ENCODE measurements around the gene SGCE. TPM values are rescaled to one million over a fixed set of nuclear protein-coding genes. Genes with fewer than 3 reads are reported as not detected.

Gene SGCE
- total and polyA plus RNA-seq, 3 donors from 2014 or later = 71.3 to 146 (median 142) TPM

DNA sequence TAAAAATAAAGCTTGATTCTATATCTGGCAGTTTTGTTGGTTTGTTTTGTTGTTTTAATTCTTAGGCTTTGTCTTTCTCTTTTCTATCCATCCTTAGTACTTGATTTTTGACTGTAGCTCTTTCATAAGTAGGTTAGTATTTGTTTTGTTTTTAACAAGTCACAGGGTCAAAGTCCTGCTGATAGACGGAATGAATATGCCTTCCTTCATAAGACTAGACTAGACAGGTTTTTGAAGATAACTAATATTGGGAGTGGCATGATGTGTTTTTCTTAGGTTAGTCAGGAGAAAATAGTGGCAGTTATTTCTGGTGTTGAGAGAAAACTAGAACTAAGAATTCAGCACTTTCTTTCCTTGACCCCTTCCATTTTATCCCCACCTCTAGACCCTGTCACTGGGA is 96.0 kb downstream of the SGCE start:
- WGBS, 2 donors = 61 to 80% methylated on average over 1 of the region's 1 CpG
- no peak for DNase-seq
- intact Hi-C loops (cut with DNase I; ENCODE audit: low total_unique reads) = no loop called here

GRCh38 chr7:94557215-94557614 is 98.7 kb downstream of the SGCE start:
- Histone ChIP-seq H3K36me3 (ENCODE audit: low read depth, missing control alignments) (no peaks in the 10 kb centered on the region), H3K4me3 (no peak overlapping the region), H3K9me3 (no peaks in the 10 kb centered on the region), H3K27me3 (no peaks in the 10 kb centered on the region), H3K4me1 (peaks cover 8% of the 10 kb centered on the region), H3K27ac (no peak overlapping the region)
- DNase-seq = no peak
- intact Hi-C loops (cut with DNase I; ENCODE audit: low total_unique reads) = no loop called here
- TF ChIP-seq POLR2A (IDR thresholded peaks at IDR 0.05) = no peak
- TF ChIP-seq, protein P1, sequence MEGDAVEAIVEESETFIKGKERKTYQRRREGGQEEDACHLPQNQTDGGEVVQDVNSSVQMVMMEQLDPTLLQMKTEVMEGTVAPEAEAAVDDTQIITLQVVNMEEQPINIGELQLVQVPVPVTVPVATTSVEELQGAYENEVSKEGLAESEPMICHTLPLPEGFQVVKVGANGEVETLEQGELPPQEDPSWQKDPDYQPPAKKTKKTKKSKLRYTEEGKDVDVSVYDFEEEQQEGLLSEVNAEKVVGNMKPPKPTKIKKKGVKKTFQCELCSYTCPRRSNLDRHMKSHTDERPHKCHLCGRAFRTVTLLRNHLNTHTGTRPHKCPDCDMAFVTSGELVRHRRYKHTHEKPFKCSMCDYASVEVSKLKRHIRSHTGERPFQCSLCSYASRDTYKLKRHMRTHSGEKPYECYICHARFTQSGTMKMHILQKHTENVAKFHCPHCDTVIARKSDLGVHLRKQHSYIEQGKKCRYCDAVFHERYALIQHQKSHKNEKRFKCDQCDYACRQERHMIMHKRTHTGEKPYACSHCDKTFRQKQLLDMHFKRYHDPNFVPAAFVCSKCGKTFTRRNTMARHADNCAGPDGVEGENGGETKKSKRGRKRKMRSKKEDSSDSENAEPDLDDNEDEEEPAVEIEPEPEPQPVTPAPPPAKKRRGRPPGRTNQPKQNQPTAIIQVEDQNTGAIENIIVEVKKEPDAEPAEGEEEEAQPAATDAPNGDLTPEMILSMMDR (IDR thresholded peaks at IDR 0.05) = no peak

More for the DNA sequence above, 96.0 kb downstream of the SGCE start:
- H3K27me3 ChIP-seq = no peaks in the 10 kb centered on the region
- TF ChIP-seq POLR2A (IDR thresholded peaks at IDR 0.05) = no peak
- TF ChIP-seq, protein P1 (IDR thresholded peaks at IDR 0.05) = no peak
- H3K4me3 ChIP-seq = no peak overlapping the region
- no peaks in the 10 kb centered on the region for H3K36me3 ChIP-seq (ENCODE audit: low read depth, missing control alignments)
- peaks cover 9% of the 10 kb centered on the region for H3K4me1 ChIP-seq
- no peak overlapping the region for H3K27ac ChIP-seq
- no peaks in the 10 kb centered on the region for H3K9me3 ChIP-seq

GRCh38 chr7:94556028-94556427 is 99.9 kb downstream of the SGCE start:
- H3K36me3 ChIP-seq (ENCODE audit: low read depth, missing control alignments) = no peaks in the 10 kb centered on the region

GRCh38 chr7:94547126-94547525 is 108.8 kb downstream of the SGCE start:
- DNase-seq = no peak
- H3K36me3 ChIP-seq (ENCODE audit: low read depth, missing control alignments) = no peaks in the 10 kb centered on the region
- no peaks in the 10 kb centered on the region for H3K27me3 ChIP-seq
- intact Hi-C loops (cut with DNase I; ENCODE audit: low total_unique reads) = no loop called here
- H3K4me1 ChIP-seq = no peaks in the 10 kb centered on the region
- H3K4me3 ChIP-seq = no peak overlapping the region
- TF ChIP-seq, protein P1 (IDR thresholded peaks at IDR 0.05) = no peak
- no peak for TF ChIP-seq POLR2A (IDR thresholded peaks at IDR 0.05)
- no peak overlapping the region for H3K27ac ChIP-seq
- WGBS, 2 donors = 47 to 52% methylated on average over 1 of the region's 1 CpG
- H3K9me3 ChIP-seq = no peaks in the 10 kb centered on the region

More at GRCh38 chr7:94556028-94556427, 99.9 kb downstream of the SGCE start:
- intact Hi-C loops (cut with DNase I; ENCODE audit: low total_unique reads) = no loop called here
- Histone ChIP-seq H3K4me3 (no peak overlapping the region), H3K27ac (no peak overlapping the region), H3K9me3 (no peaks in the 10 kb centered on the region), H3K27me3 (no peaks in the 10 kb centered on the region), H3K4me1 (no peaks in the 10 kb centered on the region)
- DNase-seq = no peak
- TF ChIP-seq, protein P1 (IDR thresholded peaks at IDR 0.05) = no peak
- no peak for TF ChIP-seq POLR2A (IDR thresholded peaks at IDR 0.05)
- 91% methylated on average over 2 of the region's 2 CpGs for WGBS, 2 donors

DNA sequence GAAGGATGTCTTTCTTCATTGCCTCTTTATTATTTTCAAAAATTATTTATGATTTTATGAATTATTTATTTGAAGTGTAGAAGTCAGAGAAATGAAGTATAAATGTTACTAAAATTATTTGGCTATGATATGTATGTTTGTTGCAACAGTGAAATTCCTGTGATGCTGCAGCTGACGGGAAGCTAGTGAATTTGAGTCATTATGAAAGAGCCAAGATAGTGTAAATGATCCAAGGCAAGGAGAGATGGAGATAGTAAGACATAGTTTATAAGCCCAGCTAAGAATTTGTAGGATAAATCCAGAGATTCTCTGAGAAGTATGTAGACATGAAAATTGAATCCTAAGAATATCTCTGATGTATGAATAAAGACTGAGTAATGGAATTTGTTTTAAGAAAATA is 115.5 kb downstream of the SGCE start:
- Histone ChIP-seq H3K4me3 (no peak overlapping the region), H3K36me3 (ENCODE audit: low read depth, missing control alignments) (no peaks in the 10 kb centered on the region), H3K27ac (no peak overlapping the region), H3K27me3 (no peaks in the 10 kb centered on the region), H3K9me3 (no peaks in the 10 kb centered on the region), H3K4me1 (no peaks in the 10 kb centered on the region)
- intact Hi-C loops (cut with DNase I; ENCODE audit: low total_unique reads) = no loop called here
- no peak for DNase-seq
- TF ChIP-seq, protein P1 (IDR thresholded peaks at IDR 0.05) = no peak
- 61 to 87% methylated on average over 1 of the region's 1 CpG for WGBS, 2 donors

All from testis (tissue), 3 donors.